Retinal pigment epithelial cell (primary cell): ENCODE results near the gene DNAJB13.

ENCODE experiments used
- DNase-seq: peaks from one replicate; pipeline ENCODE4 v3.0.0-alpha.2; 2010; ENCODE audit warnings: low read depth
- H3K4me3 ChIP-seq: 2 replicates; pipeline ENCODE4 v1.5.1; 2011; ENCODE audit warnings: mild to moderate bottlenecking, low read length, control low read depth, moderate library complexity
- CTCF ChIP-seq: conservative IDR thresholded peaks from 2 replicates; pipeline ENCODE4 v1.5.1; 2011; ENCODE audit warnings: low read depth, low read length, control low read depth, inconsistent platforms

DNAJB13 gene

DNA sequence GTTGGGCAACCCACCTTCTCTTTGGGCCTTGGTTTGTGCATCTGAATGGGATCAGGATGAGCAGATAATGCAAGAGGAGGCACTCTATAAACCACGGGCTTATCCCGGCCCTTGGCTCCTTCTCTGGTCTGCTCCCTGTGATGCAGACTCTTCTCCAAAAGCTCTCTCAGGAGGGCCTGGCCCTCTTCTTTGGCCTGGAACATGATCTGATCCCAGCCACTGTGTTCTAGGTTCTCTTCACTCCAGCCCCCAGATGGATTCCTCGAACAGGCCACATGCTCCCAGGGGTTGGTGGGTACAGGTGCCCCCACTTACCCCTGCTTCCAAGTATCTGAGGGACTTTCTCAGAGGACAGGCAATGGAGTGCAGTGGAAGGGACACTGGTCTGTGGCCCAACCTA, 66.8 kb downstream of the DNAJB13 start:
- no peak for TF ChIP-seq CTCF
- no peak overlapping the region for H3K4me3 ChIP-seq
- DNase-seq = no peak

- H3K4me3 ChIP-seq = no peak overlapping the region
- no peak for DNase-seq
Measured at GRCh38 chr11:74018331-74019005, 67.6 kb downstream of the DNAJB13 start.

DNA sequence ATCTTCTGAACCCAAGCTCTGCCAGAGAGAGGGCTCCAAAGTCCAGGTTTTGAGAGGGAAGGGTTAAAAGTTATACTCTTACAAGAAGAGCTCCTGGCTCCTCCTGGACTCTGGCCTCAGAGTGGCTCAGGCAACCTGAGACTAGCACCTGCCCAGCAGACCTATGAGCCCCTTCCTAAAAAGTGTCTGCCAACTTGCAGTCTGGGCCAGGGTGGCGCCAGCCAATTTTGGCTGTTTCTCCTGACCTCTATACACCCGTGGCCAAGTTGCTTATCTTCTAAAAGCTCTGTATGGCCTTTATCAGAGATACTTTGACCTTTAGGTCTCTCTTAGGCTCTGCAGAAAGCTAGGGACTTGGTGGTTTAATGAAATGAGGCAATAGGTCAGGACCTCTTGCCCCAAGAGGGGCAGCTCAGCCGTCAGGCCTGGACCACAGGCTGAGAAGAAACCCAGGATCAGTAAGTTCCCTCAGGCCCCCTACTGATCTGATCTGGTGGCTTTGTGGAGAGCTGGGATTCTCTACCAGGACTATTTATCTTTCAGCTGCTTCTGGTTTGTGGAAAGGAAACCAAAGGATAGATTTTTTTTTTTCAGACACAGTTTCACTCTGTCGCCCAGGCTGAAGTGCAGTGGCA, 68.4 kb downstream of the DNAJB13 start:
- H3K4me3 ChIP-seq = no peak overlapping the region
- TF ChIP-seq CTCF = no peak
- no peak for DNase-seq

More at GRCh38 chr11:74018331-74019005, 67.6 kb downstream of the DNAJB13 start:
- no peak for TF ChIP-seq CTCF

DNA sequence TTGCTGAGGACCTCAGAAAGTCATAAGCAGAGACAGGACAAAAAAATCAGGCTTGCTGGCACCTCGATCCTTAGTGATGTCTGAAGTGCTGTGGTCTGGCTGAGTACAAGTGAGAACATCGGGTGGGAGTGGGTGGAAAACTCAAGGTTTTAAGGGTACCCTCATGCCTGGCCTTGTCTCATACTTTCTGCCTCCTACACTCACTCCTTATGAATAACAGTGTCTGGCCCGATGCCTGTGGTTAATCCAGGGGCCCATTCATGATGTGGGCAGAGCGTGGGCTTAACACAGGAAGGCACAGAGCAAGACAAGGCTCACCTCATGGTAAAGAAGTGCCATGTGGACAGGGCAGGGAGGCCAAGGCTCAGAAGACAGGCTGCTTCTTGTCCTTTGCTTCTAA, 69.0 kb downstream of the DNAJB13 start:
- no peak for TF ChIP-seq CTCF
- no peak for DNase-seq

More for the DNA sequence above, 69.0 kb downstream of the DNAJB13 start:
- H3K4me3 ChIP-seq = no peak overlapping the region
